Right atrium auricular region (tissue), 2 donors: ENCODE measurements around the gene WNT7A. TPM values are rescaled to one million over a fixed set of nuclear protein-coding genes. Genes with fewer than 3 reads are reported as not detected.

Experiments used
- DNase-seq: peaks from one replicate; pipeline ENCODE4 v3.0.0-alpha.2; 2019; ENCODE audit warnings: low spot score
- H3K27ac ChIP-seq, 2 donors: fragments of 200-600 bp; sonication (generic); 1 replicate in 1 of 2; 2 replicates in 1 of 2; pipeline ENCODE4 v1.5.1; 2016 to 2019
- H3K27me3 ChIP-seq, 2 donors: fragments of 200-600 bp; sonication (generic); one replicate each; pipeline versions ENCODE4 v1.5.1 to v1.6.0; 2017 to 2019
- H3K36me3 ChIP-seq: fragments of 200-600 bp; sonication (generic); one replicate; pipeline ENCODE4 v1.5.1; 2016
- H3K4me1 ChIP-seq, 2 donors: fragments of 200-600 bp; sonication (generic); one replicate each; pipeline versions ENCODE4 v1.5.1 to v1.6.0; 2017 to 2019
- H3K4me3 ChIP-seq, 2 donors: fragments of 200-600 bp; sonication (generic); 1 replicate in 1 of 2; 2 replicates in 1 of 2; pipeline ENCODE4 v1.5.1; 2017 to 2019; ENCODE audit warnings: mild to moderate bottlenecking in 1 of 2, moderate library complexity in 1 of 2
- H3K9me3 ChIP-seq, 2 donors: fragments of 200-600 bp; sonication (generic); one replicate each; pipeline ENCODE4 v1.5.1; 2019
- CTCF ChIP-seq, 2 donors: fragments of 200-600 bp; sonication (generic); IDR thresholded peaks; one replicate each; pipeline ENCODE4 v1.5.1; 2019; ENCODE audit warnings: antibody characterized with exemption in 2 of 2
- total RNA-seq, 2 donors: library from RNA; depleted of rRNA; stranded (reverse); fragments of >200 nt; gene quantifications; one replicate each; pipeline ENCODE4 v1.1.0, GENCODE V29; 2016

WNT7A gene
- total RNA-seq, 2 donors from 2014 or later: not detected

DNA sequence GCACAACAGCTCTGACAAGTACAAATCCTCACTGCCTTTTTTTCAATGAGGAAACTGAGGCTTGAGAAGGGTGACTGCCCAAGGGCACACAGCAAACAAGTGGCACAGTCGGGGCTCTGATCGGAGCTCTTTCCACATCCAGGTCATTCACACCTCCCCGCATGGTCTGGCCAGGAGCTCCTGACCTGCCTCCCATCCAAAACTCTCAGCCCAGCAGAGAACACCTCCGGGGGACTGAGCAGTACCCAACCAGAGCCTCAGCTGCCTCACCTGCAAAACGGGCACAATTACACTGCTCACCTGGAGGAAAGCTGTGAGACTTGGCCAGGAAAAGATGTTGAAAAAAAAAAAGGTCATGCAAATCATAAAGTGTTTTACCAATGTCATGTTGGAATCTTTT lies 36.5 kb downstream of the WNT7A start:
- H3K4me3 ChIP-seq: no peak overlapping the region
- TF ChIP-seq CTCF (IDR thresholded peaks at IDR 0.05): no peak
- H3K9me3 ChIP-seq: no peaks in the 10 kb centered on the region
- H3K36me3 ChIP-seq: no peaks in the 10 kb centered on the region
- no peak overlapping the region for H3K27ac ChIP-seq
- no peaks in the 10 kb centered on the region for H3K27me3 ChIP-seq
- H3K4me1 ChIP-seq: no peaks in the 10 kb centered on the region
- DNase-seq: no peak

DNA sequence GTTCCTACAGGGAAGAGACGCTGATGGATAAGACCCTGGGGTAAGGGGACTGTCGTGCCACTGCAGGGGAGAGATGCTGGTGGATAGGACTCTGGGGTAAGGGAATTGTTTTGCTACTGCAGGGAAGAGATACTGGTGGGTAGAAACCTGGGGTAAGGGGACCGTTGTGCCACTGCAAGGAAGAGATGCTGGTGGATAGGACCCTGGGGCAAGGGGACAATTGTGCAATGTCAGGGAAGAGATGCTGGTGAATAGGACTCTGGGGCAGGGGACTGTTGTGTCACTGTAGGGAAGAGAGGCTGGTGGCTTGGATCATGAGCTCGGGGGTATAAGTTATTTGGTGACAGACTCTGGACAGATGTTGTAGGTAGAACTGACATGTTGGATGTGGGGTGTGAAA lies 37.6 kb downstream of the WNT7A start:
- Histone ChIP-seq H3K9me3 (no peaks in the 10 kb centered on the region), H3K27ac (no peak overlapping the region), H3K4me1 (no peaks in the 10 kb centered on the region), H3K36me3 (no peaks in the 10 kb centered on the region), H3K27me3 (no peaks in the 10 kb centered on the region), H3K4me3 (no peak overlapping the region)
- DNase-seq: no peak
- no peak for TF ChIP-seq CTCF (IDR thresholded peaks at IDR 0.05)

GRCh38 chr3:13841826-13842225 lies 38.0 kb downstream of the WNT7A start:
- H3K4me1 ChIP-seq: no peaks in the 10 kb centered on the region
- H3K4me3 ChIP-seq: no peak overlapping the region
- H3K36me3 ChIP-seq: no peaks in the 10 kb centered on the region
- DNase-seq: no peak
- H3K27me3 ChIP-seq: no peaks in the 10 kb centered on the region
- no peaks in the 10 kb centered on the region for H3K9me3 ChIP-seq
- no peak overlapping the region for H3K27ac ChIP-seq
- no peak for TF ChIP-seq CTCF (IDR thresholded peaks at IDR 0.05)

DNA sequence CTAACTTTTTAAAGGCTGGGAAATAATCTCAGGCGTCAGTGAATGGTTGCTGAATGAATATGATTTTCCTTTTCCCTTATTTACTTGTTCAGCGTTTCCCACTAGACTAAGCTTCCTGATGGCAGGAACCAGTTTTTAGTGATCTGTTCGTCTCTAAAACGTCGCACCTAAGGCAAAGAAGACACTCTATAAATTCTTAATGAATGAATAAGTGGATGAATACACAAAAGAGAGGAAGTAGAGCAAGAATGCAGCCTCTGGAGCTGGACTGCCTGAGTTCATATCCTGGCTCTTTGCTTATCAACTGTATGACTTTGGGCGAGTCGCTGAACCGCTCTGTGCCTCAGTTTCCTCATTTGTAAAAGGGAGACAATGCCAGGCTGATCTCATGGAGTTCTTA lies 38.7 kb downstream of the WNT7A start:
- no peaks in the 10 kb centered on the region for H3K4me1 ChIP-seq
- no peaks in the 10 kb centered on the region for H3K27me3 ChIP-seq
- no peaks in the 10 kb centered on the region for H3K9me3 ChIP-seq
- TF ChIP-seq CTCF (IDR thresholded peaks at IDR 0.05): no peak
- DNase-seq: no peak
- H3K36me3 ChIP-seq: no peaks in the 10 kb centered on the region
- no peak overlapping the region for H3K27ac ChIP-seq
- no peak overlapping the region for H3K4me3 ChIP-seq

DNA sequence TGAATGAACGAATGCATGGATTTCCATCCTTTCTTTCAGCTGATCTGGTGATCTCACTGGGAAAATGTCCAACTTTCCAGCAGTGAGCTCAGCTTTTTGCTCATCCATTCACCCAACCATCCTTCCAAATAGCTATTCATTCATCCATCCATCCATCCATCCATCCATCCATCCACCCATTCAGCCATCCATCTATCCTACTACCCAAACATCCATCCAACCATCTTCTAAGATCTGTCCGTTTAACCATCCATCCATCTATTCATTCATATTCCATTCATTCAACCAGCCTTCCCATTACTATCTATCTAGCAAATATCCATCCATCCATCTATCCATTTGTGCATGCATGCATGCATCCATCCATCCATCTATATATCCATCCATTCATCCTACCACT lies 39.4 kb downstream of the WNT7A start:
- no peaks in the 10 kb centered on the region for H3K27me3 ChIP-seq
- DNase-seq: no peak
- TF ChIP-seq CTCF (IDR thresholded peaks at IDR 0.05): no peak

DNA sequence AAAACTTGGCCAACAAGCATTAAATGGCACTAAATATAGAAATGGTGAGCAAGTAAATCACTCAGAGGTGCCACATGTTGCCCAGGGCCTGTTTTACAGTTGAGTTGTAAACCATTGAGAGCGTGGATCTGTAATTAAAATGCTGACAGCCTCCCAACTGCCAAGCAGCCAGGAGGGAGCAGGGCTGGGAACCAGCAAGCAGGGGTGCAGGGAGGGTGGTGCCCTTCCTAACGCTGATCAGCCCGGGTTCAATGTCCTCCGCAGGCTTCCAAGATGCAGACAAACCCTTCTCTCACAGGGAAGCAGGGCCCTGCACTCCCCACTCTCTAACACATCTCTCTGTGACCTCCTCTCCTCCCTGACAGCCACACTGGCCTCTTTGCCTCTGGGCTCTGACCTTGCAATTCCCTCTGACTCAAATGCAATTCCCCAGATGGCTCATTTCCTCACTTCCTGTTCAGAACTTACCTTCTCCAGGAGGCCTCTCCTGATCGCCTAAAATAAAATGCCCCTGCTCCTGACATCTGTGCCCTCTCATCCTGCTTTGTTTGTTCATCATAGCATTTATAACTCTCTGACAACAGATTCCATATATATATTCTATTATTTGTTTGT lies 40.0 kb downstream of the WNT7A start:
- H3K4me3 ChIP-seq: no peak overlapping the region
- no peak for DNase-seq
- no peaks in the 10 kb centered on the region for H3K9me3 ChIP-seq
- H3K27me3 ChIP-seq: no peaks in the 10 kb centered on the region
- H3K36me3 ChIP-seq: no peaks in the 10 kb centered on the region
- TF ChIP-seq CTCF (IDR thresholded peaks at IDR 0.05): no peak
- H3K27ac ChIP-seq: no peak overlapping the region
- H3K4me1 ChIP-seq: no peaks in the 10 kb centered on the region

More for the DNA sequence above, 39.4 kb downstream of the WNT7A start:
- H3K27ac ChIP-seq: no peak overlapping the region
- H3K9me3 ChIP-seq: no peaks in the 10 kb centered on the region
- H3K4me1 ChIP-seq: no peaks in the 10 kb centered on the region
- H3K4me3 ChIP-seq: no peak overlapping the region
- H3K36me3 ChIP-seq: no peaks in the 10 kb centered on the region
